Measurements from ENCODE around the gene DEFB128.

The DEFB128 gene

GRCh38 chr20:152131-152530 lies 37.4 kb downstream of the DEFB128 start:
- no peak for DNase-seq (ENCODE audit: low read depth)

GRCh38 chr20:145877-146276 lies 43.6 kb downstream of the DEFB128 start:
- DNase-seq (ENCODE audit: low read depth) = no peak

GRCh38 chr20:142290-142689 lies 47.2 kb downstream of the DEFB128 start, which contains the start of gene DEFB126:
TSS of gene DEFB126 (plus strand) at chr20:142590. CDS start at chr20:142629, 39 bp downstream.
- no peak for DNase-seq (ENCODE audit: low read depth)
